ENCODE results near the gene LARGE1. TPM values are rescaled to one million over a fixed set of nuclear protein-coding genes. Genes with fewer than 3 reads are reported as not detected.

The LARGE1 gene
- total and polyA plus RNA-seq, 2 of the 13 experiments (the other 11 are each of a cell fraction or from before 2014, with no cell fraction given): 8.4 to 11.0 TPM

DNA sequence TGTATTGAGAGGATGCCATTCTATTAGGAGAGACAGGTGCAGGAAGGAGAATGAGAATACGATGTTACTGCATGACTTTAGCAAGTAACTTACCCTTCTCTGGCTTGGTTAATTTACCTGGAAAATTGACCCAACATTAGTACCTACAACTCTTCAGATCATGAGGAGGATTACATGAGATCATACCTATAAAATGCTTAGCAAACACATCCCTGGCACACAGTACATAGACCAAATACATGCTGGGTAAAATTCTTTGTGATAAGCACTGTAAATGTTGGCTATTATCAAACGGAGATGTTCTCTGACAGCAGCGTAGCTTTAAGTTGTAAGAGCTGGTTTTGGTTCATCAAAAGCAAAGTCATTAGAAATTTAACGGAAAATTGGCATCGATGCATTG lies 28.8 kb downstream of the LARGE1 start (continued):
- no peak for TF ChIP-seq CSRNP1 (CRISPR knock-in tag; IDR thresholded peaks at IDR 0.05)
- no peak for TF ChIP-seq XBP1 (CRISPR knock-in tag; IDR thresholded peaks at IDR 0.05)
- TF ChIP-seq SKIL (CRISPR knock-in tag; IDR thresholded peaks at IDR 0.05; ENCODE audit: borderline replicate concordance): no peak
- TF ChIP-seq, protein P1, sequence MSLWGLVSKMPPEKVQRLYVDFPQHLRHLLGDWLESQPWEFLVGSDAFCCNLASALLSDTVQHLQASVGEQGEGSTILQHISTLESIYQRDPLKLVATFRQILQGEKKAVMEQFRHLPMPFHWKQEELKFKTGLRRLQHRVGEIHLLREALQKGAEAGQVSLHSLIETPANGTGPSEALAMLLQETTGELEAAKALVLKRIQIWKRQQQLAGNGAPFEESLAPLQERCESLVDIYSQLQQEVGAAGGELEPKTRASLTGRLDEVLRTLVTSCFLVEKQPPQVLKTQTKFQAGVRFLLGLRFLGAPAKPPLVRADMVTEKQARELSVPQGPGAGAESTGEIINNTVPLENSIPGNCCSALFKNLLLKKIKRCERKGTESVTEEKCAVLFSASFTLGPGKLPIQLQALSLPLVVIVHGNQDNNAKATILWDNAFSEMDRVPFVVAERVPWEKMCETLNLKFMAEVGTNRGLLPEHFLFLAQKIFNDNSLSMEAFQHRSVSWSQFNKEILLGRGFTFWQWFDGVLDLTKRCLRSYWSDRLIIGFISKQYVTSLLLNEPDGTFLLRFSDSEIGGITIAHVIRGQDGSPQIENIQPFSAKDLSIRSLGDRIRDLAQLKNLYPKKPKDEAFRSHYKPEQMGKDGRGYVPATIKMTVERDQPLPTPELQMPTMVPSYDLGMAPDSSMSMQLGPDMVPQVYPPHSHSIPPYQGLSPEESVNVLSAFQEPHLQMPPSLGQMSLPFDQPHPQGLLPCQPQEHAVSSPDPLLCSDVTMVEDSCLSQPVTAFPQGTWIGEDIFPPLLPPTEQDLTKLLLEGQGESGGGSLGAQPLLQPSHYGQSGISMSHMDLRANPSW (CRISPR knock-in tag; IDR thresholded peaks at IDR 0.05; ENCODE audit: borderline replicate concordance): no peak
- no peak for TF ChIP-seq SALL1 (CRISPR knock-in tag; IDR thresholded peaks at IDR 0.05)

DNA sequence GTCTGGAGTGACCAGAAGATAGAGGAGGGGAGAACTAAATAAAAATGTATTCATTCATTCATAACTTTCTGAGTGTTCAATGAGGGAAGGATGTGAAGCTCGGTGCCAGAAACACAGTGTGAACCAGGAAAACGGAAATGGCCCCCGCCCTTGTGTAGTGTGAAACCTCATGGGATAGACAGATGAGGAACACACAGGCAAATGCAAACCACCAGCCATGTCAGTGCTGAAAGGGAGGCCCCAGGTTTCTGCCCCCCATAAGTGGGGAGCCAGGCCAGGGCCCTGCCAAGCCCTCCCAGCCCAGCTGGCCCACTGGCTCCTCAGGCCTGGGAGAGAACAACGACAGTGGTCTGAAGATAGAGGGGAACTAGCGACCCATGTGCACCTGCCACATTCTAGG lies 30.5 kb downstream of the LARGE1 start:
- Histone ChIP-seq H3K9me3 (ENCODE audit: low read length) (no peaks in the 10 kb centered on the region), H4K20me1 (ENCODE audit: insufficient read depth, low read length) (peaks cover 5% of the 10 kb centered on the region; the same call in 1 of the 2 replicates), H3K4me2 (ENCODE audit: low read depth, low read length) (no peak overlapping the region), H3K36me3 (replicated peaks in 1 of 2; ENCODE audit: control insufficient read depth in 1 of 2, insufficient read depth in 2 of 2, low read length in 2 of 2) (no peaks in the 10 kb centered on the region), H3K27me3 (ENCODE audit: control insufficient read depth in 1 of 2, insufficient read depth in 2 of 2, low read length in 2 of 2) (no peaks in the 10 kb centered on the region), H2AFZ (ENCODE audit: low read length) (no peak overlapping the region), H3K79me2 (ENCODE audit: insufficient read depth, low read length) (peaks cover 14% of the 10 kb centered on the region), H3K4me3 (replicated peaks in 1 of 3; ENCODE audit: insufficient read depth in 1 of 3, low read depth in 2 of 3, low read length in 3 of 3) (no peak overlapping the region), H3K4me1 (ENCODE audit: insufficient read depth, low read length) (peaks cover 23% of the 10 kb centered on the region), H3K27ac (ENCODE audit: extremely low read length, insufficient read depth, low read length) (no peak overlapping the region), H3K9ac (ENCODE audit: insufficient read depth, low read depth, low read length) (no peak overlapping the region)
- ChIA-PET CTCF (ENCODE audit: low intra/inter-chr PET ratio, low total read pairs) (no interaction called here), POLR2A (no interaction called here)
- ATAC-seq (no peak), FAIRE-seq (no peak), DNase-seq (ENCODE audit: low spot score) (no peak)
- intact Hi-C loops (cut with micrococcal nuclease; ENCODE audit: unreplicated experiment): no loop called here
- WGBS (ENCODE audit: low lambda C conversion rate): 91% methylated on average over 3 of the region's 5 CpGs
- BruUV-seq (replicated peaks): no TSS peak
- in situ Hi-C loops (cut with HindIII; ENCODE audit: extremely low pct_ligation_motif_present, low pct_unique_long_range_greater_than_20kb): no loop called here
- TF ChIP-seq NFKBIZ (CRISPR knock-in tag; IDR thresholded peaks at IDR 0.05) (no peak), ZNF672 (CRISPR knock-in tag; IDR thresholded peaks at IDR 0.05) (no peak), YY1 (IDR thresholded peaks at IDR 0.05; ENCODE audit: insufficient read depth, insufficient replicate concordance, low read depth, low read length) (no peak), RFX3 (CRISPR knock-in tag; IDR thresholded peaks at IDR 0.05) (no peak), EHMT2 (IDR thresholded peaks at IDR 0.05; ENCODE audit: borderline replicate concordance, low read depth, low read length) (no peak)
- TF ChIP-seq, protein P2, sequence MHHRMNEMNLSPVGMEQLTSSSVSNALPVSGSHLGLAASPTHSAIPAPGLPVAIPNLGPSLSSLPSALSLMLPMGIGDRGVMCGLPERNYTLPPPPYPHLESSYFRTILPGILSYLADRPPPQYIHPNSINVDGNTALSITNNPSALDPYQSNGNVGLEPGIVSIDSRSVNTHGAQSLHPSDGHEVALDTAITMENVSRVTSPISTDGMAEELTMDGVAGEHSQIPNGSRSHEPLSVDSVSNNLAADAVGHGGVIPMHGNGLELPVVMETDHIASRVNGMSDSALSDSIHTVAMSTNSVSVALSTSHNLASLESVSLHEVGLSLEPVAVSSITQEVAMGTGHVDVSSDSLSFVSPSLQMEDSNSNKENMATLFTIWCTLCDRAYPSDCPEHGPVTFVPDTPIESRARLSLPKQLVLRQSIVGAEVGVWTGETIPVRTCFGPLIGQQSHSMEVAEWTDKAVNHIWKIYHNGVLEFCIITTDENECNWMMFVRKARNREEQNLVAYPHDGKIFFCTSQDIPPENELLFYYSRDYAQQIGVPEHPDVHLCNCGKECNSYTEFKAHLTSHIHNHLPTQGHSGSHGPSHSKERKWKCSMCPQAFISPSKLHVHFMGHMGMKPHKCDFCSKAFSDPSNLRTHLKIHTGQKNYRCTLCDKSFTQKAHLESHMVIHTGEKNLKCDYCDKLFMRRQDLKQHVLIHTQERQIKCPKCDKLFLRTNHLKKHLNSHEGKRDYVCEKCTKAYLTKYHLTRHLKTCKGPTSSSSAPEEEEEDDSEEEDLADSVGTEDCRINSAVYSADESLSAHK (CRISPR knock-in tag; IDR thresholded peaks at IDR 0.05; ENCODE audit: borderline replicate concordance): no peak
- TF ChIP-seq, protein P3, sequence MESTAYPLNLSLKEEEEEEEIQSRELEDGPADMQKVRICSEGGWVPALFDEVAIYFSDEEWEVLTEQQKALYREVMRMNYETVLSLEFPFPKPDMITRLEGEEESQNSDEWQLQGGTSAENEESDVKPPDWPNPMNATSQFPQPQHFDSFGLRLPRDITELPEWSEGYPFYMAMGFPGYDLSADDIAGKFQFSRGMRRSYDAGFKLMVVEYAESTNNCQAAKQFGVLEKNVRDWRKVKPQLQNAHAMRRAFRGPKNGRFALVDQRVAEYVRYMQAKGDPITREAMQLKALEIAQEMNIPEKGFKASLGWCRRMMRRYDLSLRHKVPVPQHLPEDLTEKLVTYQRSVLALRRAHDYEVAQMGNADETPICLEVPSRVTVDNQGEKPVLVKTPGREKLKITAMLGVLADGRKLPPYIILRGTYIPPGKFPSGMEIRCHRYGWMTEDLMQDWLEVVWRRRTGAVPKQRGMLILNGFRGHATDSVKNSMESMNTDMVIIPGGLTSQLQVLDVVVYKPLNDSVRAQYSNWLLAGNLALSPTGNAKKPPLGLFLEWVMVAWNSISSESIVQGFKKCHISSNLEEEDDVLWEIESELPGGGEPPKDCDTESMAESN (CRISPR knock-in tag; conservative IDR thresholded peaks at IDR 0.05): no peak
